Measurements from ENCODE around the gene MRPL27. TPM values are rescaled to one million over a fixed set of nuclear protein-coding genes. Genes with fewer than 3 reads are reported as not detected.
A peak's percentile ranks its signal among the peaks of the same experiment; 100 is the strongest.

MRPL27 gene
- total and polyA plus RNA-seq, 2 donors from 2014 or later = 54.0 to 227 TPM

DNA sequence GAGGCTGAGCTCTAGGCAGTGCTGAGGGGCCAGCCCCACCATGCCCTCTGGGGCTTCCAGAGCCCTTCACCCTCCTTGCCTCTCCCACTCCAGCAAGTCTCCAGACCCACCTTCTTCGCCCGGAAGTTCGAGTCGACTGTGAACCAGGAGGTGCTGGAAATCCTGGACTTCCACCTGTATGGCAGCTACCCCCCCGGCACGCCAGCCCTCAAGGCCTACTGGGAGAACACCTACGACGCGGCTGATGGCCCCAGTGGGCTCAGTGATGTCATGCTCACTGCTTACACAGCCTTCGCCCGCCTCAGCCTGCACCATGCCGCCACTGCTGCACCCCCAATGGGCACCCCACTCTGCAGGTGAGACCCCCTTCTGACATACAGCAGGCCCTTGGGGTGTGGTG is 16.6 kb downstream of the MRPL27 start:
- Histone ChIP-seq H3K27ac (ENCODE audit: low read depth in 2 of 2, low read length in 2 of 2) (no peak overlapping the region), H3K9ac (ENCODE audit: low read length in 3 of 3) (no peak overlapping the region), H3K27me3 (ENCODE audit: control insufficient read depth, insufficient read depth, low read length) (no peaks in the 10 kb centered on the region), H3K9me3 (ENCODE audit: control insufficient read depth in 2 of 3, insufficient read depth in 1 of 3, low read length in 3 of 3) (no peaks in the 10 kb centered on the region), H3K4me3 (ENCODE audit: low read length in 3 of 3) (no peak overlapping the region), H3K36me3 (ENCODE audit: control insufficient read depth in 2 of 3, insufficient read depth in 3 of 3, low read length in 3 of 3) (peaks cover 3 to 23% (median 7%) of the 10 kb centered on the region in 3 donors), H3K4me1 (ENCODE audit: control insufficient read depth in 2 of 3, insufficient read depth in 2 of 3, low read depth in 1 of 3, low read length in 3 of 3) (no peaks in the 10 kb centered on the region)
- FAIRE-seq (no peak), DNase-seq (peak in 1 of 5 donors; percentile 31)
- TF ChIP-seq, protein P1, sequence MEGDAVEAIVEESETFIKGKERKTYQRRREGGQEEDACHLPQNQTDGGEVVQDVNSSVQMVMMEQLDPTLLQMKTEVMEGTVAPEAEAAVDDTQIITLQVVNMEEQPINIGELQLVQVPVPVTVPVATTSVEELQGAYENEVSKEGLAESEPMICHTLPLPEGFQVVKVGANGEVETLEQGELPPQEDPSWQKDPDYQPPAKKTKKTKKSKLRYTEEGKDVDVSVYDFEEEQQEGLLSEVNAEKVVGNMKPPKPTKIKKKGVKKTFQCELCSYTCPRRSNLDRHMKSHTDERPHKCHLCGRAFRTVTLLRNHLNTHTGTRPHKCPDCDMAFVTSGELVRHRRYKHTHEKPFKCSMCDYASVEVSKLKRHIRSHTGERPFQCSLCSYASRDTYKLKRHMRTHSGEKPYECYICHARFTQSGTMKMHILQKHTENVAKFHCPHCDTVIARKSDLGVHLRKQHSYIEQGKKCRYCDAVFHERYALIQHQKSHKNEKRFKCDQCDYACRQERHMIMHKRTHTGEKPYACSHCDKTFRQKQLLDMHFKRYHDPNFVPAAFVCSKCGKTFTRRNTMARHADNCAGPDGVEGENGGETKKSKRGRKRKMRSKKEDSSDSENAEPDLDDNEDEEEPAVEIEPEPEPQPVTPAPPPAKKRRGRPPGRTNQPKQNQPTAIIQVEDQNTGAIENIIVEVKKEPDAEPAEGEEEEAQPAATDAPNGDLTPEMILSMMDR (IDR thresholded peaks at IDR 0.05; ENCODE audit: borderline replicate concordance, extremely low read depth, insufficient read depth) = no peak
- intact Hi-C loops (cut with DNase I) = no loop called here

DNA sequence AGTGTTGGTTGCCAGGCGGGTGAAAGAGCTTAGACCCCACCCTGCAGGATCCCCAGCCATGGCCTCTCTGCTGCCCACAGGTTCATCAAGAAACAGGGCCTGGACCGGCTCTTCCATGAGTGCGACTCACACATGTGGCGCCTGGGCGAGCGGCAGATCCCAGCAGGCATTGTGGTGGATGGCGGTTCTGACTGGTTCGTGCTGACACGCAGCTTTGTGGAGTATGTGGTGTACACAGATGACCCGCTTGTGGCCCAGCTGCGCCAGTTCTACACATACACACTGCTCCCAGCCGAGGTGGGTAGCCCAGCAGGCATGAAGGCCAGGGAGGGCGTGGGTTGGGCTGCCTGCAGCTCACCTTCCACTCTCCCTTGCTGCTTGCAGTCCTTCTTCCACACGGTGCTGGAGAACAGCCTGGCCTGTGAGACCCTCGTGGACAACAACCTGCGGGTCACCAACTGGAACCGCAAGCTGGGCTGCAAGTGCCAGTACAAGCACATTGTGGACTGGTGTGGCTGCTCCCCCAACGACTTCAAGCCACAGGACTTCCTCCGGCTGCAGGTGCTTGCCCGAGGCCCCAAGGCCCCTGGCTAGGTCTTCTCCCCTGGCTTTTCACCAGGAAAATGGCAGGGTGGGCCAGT is 17.2 kb downstream of the MRPL27 start:
- Histone ChIP-seq H3K4me1 (ENCODE audit: control insufficient read depth in 2 of 3, insufficient read depth in 2 of 3, low read depth in 1 of 3, low read length in 3 of 3) (no peaks in the 10 kb centered on the region), H3K4me3 (ENCODE audit: low read length in 3 of 3) (no peak overlapping the region), H3K9me3 (ENCODE audit: control insufficient read depth in 2 of 3, insufficient read depth in 1 of 3, low read length in 3 of 3) (no peaks in the 10 kb centered on the region), H3K36me3 (ENCODE audit: control insufficient read depth in 2 of 3, insufficient read depth in 3 of 3, low read length in 3 of 3) (peaks cover 3 to 23% (median 7%) of the 10 kb centered on the region in 3 donors), H3K27ac (ENCODE audit: low read depth in 2 of 2, low read length in 2 of 2) (no peak overlapping the region), H3K27me3 (ENCODE audit: control insufficient read depth, insufficient read depth, low read length) (no peaks in the 10 kb centered on the region), H3K9ac (ENCODE audit: low read length in 3 of 3) (no peak overlapping the region)
- FAIRE-seq (no peak), DNase-seq (no peak)
- intact Hi-C loops (cut with DNase I) = no loop called here
- TF ChIP-seq, protein P1 (IDR thresholded peaks at IDR 0.05; ENCODE audit: borderline replicate concordance, extremely low read depth, insufficient read depth) = no peak

DNA sequence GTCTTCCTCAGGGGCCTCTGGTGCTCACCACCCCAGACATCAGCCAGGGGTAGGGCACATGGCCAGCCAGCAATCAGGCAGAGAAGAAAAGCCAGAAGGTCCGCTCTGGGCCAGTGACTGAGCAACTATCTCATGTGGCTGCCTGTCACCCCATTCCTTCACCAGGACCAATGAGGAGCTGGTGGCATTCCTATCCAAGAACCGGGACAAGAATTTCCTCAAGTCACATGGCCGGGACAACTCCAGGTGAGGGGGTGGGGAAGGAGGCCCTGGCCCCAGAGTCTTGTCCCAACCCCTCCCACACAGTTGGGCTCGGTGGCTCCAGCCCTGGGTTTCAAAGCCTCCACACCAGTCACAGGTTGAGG is 17.7 kb downstream of the MRPL27 start:
- no peak overlapping the region for H3K9ac ChIP-seq (ENCODE audit: low read length in 3 of 3)
- FAIRE-seq (no peak), DNase-seq (peak in 1 of 5 donors; percentile 28)
- intact Hi-C loops (cut with DNase I) = no loop called here
- TF ChIP-seq, protein P1 (IDR thresholded peaks at IDR 0.05; ENCODE audit: borderline replicate concordance, extremely low read depth, insufficient read depth) = no peak
- no peaks in the 10 kb centered on the region for H3K4me1 ChIP-seq (ENCODE audit: control insufficient read depth in 2 of 3, insufficient read depth in 2 of 3, low read depth in 1 of 3, low read length in 3 of 3)
- H3K4me3 ChIP-seq (ENCODE audit: low read length in 3 of 3) = no peak overlapping the region
- H3K36me3 ChIP-seq (ENCODE audit: control insufficient read depth in 2 of 3, insufficient read depth in 3 of 3, low read length in 3 of 3) = peaks cover 3 to 23% (median 7%) of the 10 kb centered on the region in 3 donors
- H3K27me3 ChIP-seq (ENCODE audit: control insufficient read depth, insufficient read depth, low read length) = no peaks in the 10 kb centered on the region
- no peak overlapping the region for H3K27ac ChIP-seq (ENCODE audit: low read depth in 2 of 2, low read length in 2 of 2)
- no peaks in the 10 kb centered on the region for H3K9me3 ChIP-seq (ENCODE audit: control insufficient read depth in 2 of 3, insufficient read depth in 1 of 3, low read length in 3 of 3)

DNA sequence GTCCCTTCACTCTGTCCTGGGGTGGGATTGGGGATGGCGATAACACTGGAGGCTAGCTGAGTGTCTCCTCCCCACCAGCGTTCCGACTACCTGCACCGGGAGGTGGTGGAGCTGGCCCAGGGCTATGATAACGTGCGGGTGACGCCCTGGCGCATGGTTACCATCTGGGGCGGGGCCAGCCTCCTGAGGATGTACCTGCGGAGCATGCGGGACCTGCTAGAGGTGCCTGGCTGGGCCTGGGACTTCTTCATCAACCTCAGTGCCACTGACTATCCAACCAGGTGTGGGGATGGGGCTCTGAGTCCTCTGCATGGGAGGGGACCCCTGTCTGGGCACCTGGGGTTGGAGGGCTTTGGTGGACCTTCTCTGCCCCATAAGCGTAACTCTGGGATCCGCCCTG is 18.2 kb downstream of the MRPL27 start:
- peak in 1 of 5 donors; percentile 33 for DNase-seq
- H3K4me1 ChIP-seq (ENCODE audit: control insufficient read depth in 2 of 3, insufficient read depth in 2 of 3, low read depth in 1 of 3, low read length in 3 of 3) = no peaks in the 10 kb centered on the region
- no peak overlapping the region for H3K27ac ChIP-seq (ENCODE audit: low read depth in 2 of 2, low read length in 2 of 2)
- peaks cover 3 to 23% (median 7%) of the 10 kb centered on the region in 3 donors for H3K36me3 ChIP-seq (ENCODE audit: control insufficient read depth in 2 of 3, insufficient read depth in 3 of 3, low read length in 3 of 3)
- no peak overlapping the region for H3K9ac ChIP-seq (ENCODE audit: low read length in 3 of 3)
- H3K9me3 ChIP-seq (ENCODE audit: control insufficient read depth in 2 of 3, insufficient read depth in 1 of 3, low read length in 3 of 3) = no peaks in the 10 kb centered on the region
- no peak for FAIRE-seq
- TF ChIP-seq, protein P1 (IDR thresholded peaks at IDR 0.05; ENCODE audit: borderline replicate concordance, extremely low read depth, insufficient read depth) = no peak
- H3K27me3 ChIP-seq (ENCODE audit: control insufficient read depth, insufficient read depth, low read length) = no peaks in the 10 kb centered on the region
- no peak overlapping the region for H3K4me3 ChIP-seq (ENCODE audit: low read length in 3 of 3)
- intact Hi-C loops (cut with DNase I) = no loop called here

All from kidney (tissue), 14 donors.